Spleen (tissue), 7 donors: ENCODE measurements around the gene EML6.

Source experiments
- POLR2A ChIP-seq, 3 donors: fragments of 450-650 bp; IDR thresholded peaks; one replicate each; pipeline ENCODE4 v1.5.1; 2017; ENCODE audit warnings: antibody characterized with exemption in 3 of 3, mild to moderate bottlenecking in 1 of 3
- POLR2AphosphoS5 ChIP-seq, 3 donors: sonication (generic); formaldehyde crosslinking; IDR thresholded peaks; one replicate each; pipeline ENCODE4 v1.5.1; 2017; ENCODE audit warnings: antibody characterized with exemption in 3 of 3
- TF ChIP-seq, protein P1 (sequence below), 11 experiments: fragments of 200-600 bp in 7 of 11; fragments of 450-650 bp in 4 of 11; sonication (generic) in 4 of 11; IDR thresholded peaks in 8 of 11; conservative IDR thresholded peaks in 3 of 11; 1 replicate in 7 of 11; 2 replicates in 4 of 11; pipeline versions ENCODE4 v1.4.0 to v1.8.0; 2016 to 2021; ENCODE audit warnings: antibody characterized with exemption in 11 of 11, inconsistent platforms in 4 of 11, mild to moderate bottlenecking in 1 of 11
- donor health status: DM: no; HTN: no; CAD: no; lungs with moderate emphysema.
- donor health status: DM: no; HTN: no; CAD: no.
- donor health status: DM: no; HTN: no; CAD: no.

DNA sequence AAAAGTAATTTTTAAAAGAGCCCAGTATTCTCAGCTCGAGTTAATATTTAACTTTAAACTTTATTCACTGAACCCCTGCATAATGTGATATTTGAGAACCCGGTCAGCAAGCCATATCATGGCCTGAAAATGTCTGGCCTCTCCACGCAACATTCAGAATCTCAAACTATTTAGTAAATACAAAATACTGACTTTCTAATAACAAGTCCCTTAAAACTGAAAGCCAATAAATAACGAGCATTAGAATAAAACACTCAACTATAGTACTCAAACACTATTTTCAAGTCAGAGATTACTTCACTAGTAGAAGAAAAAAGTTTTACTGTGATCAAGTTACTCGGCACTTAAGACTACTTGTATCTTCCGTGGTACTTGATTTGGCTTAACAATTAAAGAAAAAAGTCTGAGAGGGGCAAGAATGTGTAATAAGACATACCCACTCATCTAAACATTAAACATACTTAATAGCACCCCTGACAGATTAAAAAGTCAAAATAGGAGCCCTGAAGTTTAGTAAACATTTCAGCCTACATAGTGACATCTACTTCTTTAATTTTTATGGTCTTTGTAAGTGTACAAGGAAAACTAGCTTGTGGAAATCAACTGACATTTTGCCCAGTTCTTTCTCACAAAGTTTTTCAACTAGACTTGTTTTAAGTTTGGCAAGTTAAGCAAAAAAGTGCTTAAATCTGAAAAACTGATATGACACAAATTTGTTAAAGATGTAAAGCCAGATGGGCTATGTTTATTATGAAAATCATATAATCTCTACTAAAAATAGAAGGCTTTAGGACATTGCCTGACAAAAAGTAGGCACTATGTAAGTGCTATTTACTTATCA, 288.6 kb downstream of the EML6 start:
- TF ChIP-seq POLR2AphosphoS5 (IDR thresholded peaks at IDR 0.05) (no peak), POLR2A (IDR thresholded peaks at IDR 0.05) (no peak)
- TF ChIP-seq, protein P1, sequence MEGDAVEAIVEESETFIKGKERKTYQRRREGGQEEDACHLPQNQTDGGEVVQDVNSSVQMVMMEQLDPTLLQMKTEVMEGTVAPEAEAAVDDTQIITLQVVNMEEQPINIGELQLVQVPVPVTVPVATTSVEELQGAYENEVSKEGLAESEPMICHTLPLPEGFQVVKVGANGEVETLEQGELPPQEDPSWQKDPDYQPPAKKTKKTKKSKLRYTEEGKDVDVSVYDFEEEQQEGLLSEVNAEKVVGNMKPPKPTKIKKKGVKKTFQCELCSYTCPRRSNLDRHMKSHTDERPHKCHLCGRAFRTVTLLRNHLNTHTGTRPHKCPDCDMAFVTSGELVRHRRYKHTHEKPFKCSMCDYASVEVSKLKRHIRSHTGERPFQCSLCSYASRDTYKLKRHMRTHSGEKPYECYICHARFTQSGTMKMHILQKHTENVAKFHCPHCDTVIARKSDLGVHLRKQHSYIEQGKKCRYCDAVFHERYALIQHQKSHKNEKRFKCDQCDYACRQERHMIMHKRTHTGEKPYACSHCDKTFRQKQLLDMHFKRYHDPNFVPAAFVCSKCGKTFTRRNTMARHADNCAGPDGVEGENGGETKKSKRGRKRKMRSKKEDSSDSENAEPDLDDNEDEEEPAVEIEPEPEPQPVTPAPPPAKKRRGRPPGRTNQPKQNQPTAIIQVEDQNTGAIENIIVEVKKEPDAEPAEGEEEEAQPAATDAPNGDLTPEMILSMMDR (IDR thresholded peaks at IDR 0.05 in 8 of 11, conservative IDR thresholded peaks at IDR 0.05 in 3 of 11), result no peak
